ENCODE measurements around the gene EYA2.
"Not testable (repeated sequence)": the region's sequence is repeated elsewhere in the genome, so short reads cannot be mapped to it uniquely, and the experiment has no call there.

The EYA2 gene

GRCh38 chr20:46928580-46929132, 34.0 kb downstream of the EYA2 start:
- no peak for TF ChIP-seq CTCF (IDR thresholded peaks at IDR 0.05; ENCODE audit: insufficient read depth, low read depth, low read length, missing control alignments)
- no peak overlapping the region for H3K4me3 ChIP-seq (ENCODE audit: low read length)
- peak; percentile 65 for DNase-seq (ENCODE audit: low read depth)

GRCh38 chr20:46929902-46930301, 35.3 kb downstream of the EYA2 start:
- no peak for DNase-seq (ENCODE audit: low read depth)
- no peak for TF ChIP-seq CTCF (IDR thresholded peaks at IDR 0.05; ENCODE audit: insufficient read depth, low read depth, low read length, missing control alignments)

GRCh38 chr20:46930640-46931339, 36.1 kb downstream of the EYA2 start:
- no peak overlapping the region for H3K4me3 ChIP-seq (ENCODE audit: low read length)
- TF ChIP-seq CTCF (IDR thresholded peaks at IDR 0.05; ENCODE audit: insufficient read depth, low read depth, low read length, missing control alignments), result no peak
- DNase-seq (ENCODE audit: low read depth), result peak; percentile 3

More at GRCh38 chr20:46929902-46930301, 35.3 kb downstream of the EYA2 start:
- H3K4me3 ChIP-seq (ENCODE audit: low read length), result no peak overlapping the region

GRCh38 chr20:46931699-46932098, 37.1 kb downstream of the EYA2 start:
- no peak overlapping the region for H3K4me3 ChIP-seq (ENCODE audit: low read length)
- no peak for TF ChIP-seq CTCF (IDR thresholded peaks at IDR 0.05; ENCODE audit: insufficient read depth, low read depth, low read length, missing control alignments)
- DNase-seq (ENCODE audit: low read depth), result no peak

GRCh38 chr20:46932439-46932838, 37.8 kb downstream of the EYA2 start:
- H3K4me3 ChIP-seq (ENCODE audit: low read length); DNase-seq (ENCODE audit: low read depth): not testable (repeated sequence)

- DNase-seq (ENCODE audit: low read depth), result no peak
- no peak for TF ChIP-seq CTCF (IDR thresholded peaks at IDR 0.05; ENCODE audit: insufficient read depth, low read depth, low read length, missing control alignments)
- no peak overlapping the region for H3K4me3 ChIP-seq (ENCODE audit: low read length)
Observed at GRCh38 chr20:46933150-46933549, 38.5 kb downstream of the EYA2 start.

- H3K4me3 ChIP-seq (ENCODE audit: low read length), result no peak overlapping the region
- TF ChIP-seq CTCF (IDR thresholded peaks at IDR 0.05; ENCODE audit: insufficient read depth, low read depth, low read length, missing control alignments), result no peak
- no peak for DNase-seq (ENCODE audit: low read depth)
Observed at GRCh38 chr20:46934746-46935287, 40.2 kb downstream of the EYA2 start.

Measured in epithelial cell of esophagus (primary cell).